Hepatocyte (in vitro differentiated cells): ENCODE results near the gene GIMAP4. TPM values are rescaled to one million over a fixed set of nuclear protein-coding genes. Genes with fewer than 3 reads are reported as not detected.

Experiments
- DNase-seq: peaks from one replicate; pipeline ENCODE4 v3.0.0-alpha.2; 2016; ENCODE audit warnings: low spot score
- H2AFZ ChIP-seq: fragments of 200-600 bp; sonication (generic); 2 replicates; pipeline ENCODE4 v1.6.0; 2016; ENCODE audit warnings: antibody characterized with exemption, mild to moderate bottlenecking
- H3K27ac ChIP-seq: fragments of 200-600 bp; sonication (generic); 2 replicates; pipeline ENCODE4 v1.5.1; 2016; ENCODE audit warnings: mild to moderate bottlenecking
- H3K27me3 ChIP-seq: fragments of 200-600 bp; sonication (generic); 2 replicates; pipeline ENCODE4 v1.6.1; 2016
- H3K36me3 ChIP-seq: fragments of 200-600 bp; sonication (generic); replicated peaks from 2 replicates; pipeline ENCODE4 v1.5.1; 2016; ENCODE audit warnings: low read depth; ENCODE audit not compliant: insufficient read depth
- H3K4me1 ChIP-seq: fragments of 200-600 bp; sonication (generic); 2 replicates; pipeline ENCODE4 v1.5.1; 2016; ENCODE audit warnings: mild to moderate bottlenecking, moderate library complexity; ENCODE audit not compliant: insufficient read depth
- H3K4me2 ChIP-seq: fragments of 200-600 bp; sonication (generic); 2 replicates; pipeline ENCODE4 v1.6.0; 2016
- H3K4me3 ChIP-seq: fragments of 200-600 bp; sonication (generic); 2 replicates; pipeline ENCODE4 v1.5.1; 2016; ENCODE audit warnings: mild to moderate bottlenecking
- H3K79me2 ChIP-seq: fragments of 200-600 bp; sonication (generic); 2 replicates; pipeline ENCODE4 v1.6.0; 2017; ENCODE audit warnings: mild to moderate bottlenecking
- H3K9me2 ChIP-seq: fragments of 200-600 bp; sonication (generic); replicated peaks from 2 replicates; pipeline ENCODE4 v1.6.0; 2017; ENCODE audit warnings: mild to moderate bottlenecking; ENCODE audit not compliant: insufficient read depth
- H3K9me3 ChIP-seq: fragments of 200-600 bp; sonication (generic); 2 replicates; pipeline ENCODE4 v1.5.1; 2016; ENCODE audit warnings: low read depth, mild to moderate bottlenecking
- H4K20me1 ChIP-seq: fragments of 200-600 bp; sonication (generic); 2 replicates; pipeline ENCODE4 v1.6.0; 2016; ENCODE audit warnings: mild to moderate bottlenecking; ENCODE audit not compliant: insufficient read depth, poor library complexity, severe bottlenecking
- CTCF ChIP-seq: fragments of 200-600 bp; sonication (generic); IDR thresholded peaks from 2 replicates; pipeline ENCODE4 v1.5.1; 2016; ENCODE audit warnings: antibody characterized with exemption, mild to moderate bottlenecking; ENCODE audit not compliant: poor library complexity
- EZH2 ChIP-seq: fragments of 200-600 bp; sonication (generic); IDR thresholded peaks from 2 replicates; pipeline ENCODE4 v1.6.1; 2016; ENCODE audit warnings: antibody characterized with exemption, mild to moderate bottlenecking, borderline replicate concordance
- EZH2phosphoT487 ChIP-seq: fragments of 200-600 bp; sonication (generic); IDR thresholded peaks from one replicate; pipeline ENCODE4 v1.6.1; 2018; ENCODE audit warnings: antibody characterized with exemption, mild to moderate bottlenecking, low read depth, moderate library complexity; ENCODE audit not compliant: unreplicated experiment, severe bottlenecking
- WGBS: methylation state at CpG from one replicate; pipeline ENCODE4 v1.1.6; 2016; ENCODE audit warnings: low lambda C conversion rate; ENCODE audit errors: missing lambda C conversion rate; 5-methylcytosine and 5-hydroxymethylcytosine counted together
- polyA plus RNA-seq: library from polyadenylated mRNA; unstranded; fragments of >200 nt; fragmentation: Nextera tagmentation; extraction: Ambion mirVana; gene quantifications from 2 replicates; pipeline ENCODE4 v1.2.1, GENCODE V29; 2016
- total RNA-seq: library from RNA; depleted of rRNA; stranded (reverse); fragments of >200 nt; gene quantifications from 2 replicates; pipeline ENCODE4 v1.2.3, GENCODE V29; 2014

The GIMAP4 gene
- total and polyA plus RNA-seq, 2 experiments from 2014 or later = 0.63 TPM; not detected in 1

- H3K36me3 ChIP-seq = no peaks in the 10 kb centered on the region
- TF ChIP-seq CTCF = no peak
- no peak for TF ChIP-seq EZH2phosphoT487
- TF ChIP-seq EZH2 = no peak
- H3K9me2 ChIP-seq = no peaks in the 10 kb centered on the region
- no peak overlapping the region for H3K4me3 ChIP-seq
- no peaks in the 10 kb centered on the region for H3K27me3 ChIP-seq
- no peak overlapping the region for H3K4me2 ChIP-seq
- no peaks in the 10 kb centered on the region for H3K4me1 ChIP-seq
- WGBS = 72% methylated on average over 1 of the region's 1 CpG
- DNase-seq = no peak
- no peaks in the 10 kb centered on the region for H4K20me1 ChIP-seq
- H3K9me3 ChIP-seq = no peaks in the 10 kb centered on the region
- H2AFZ ChIP-seq = no peak overlapping the region
- no peak overlapping the region for H3K27ac ChIP-seq
- H3K79me2 ChIP-seq = no peaks in the 10 kb centered on the region
Observed at GRCh38 chr7:150566572-150566971, 618 bp upstream of the GIMAP4 start.

- no peak overlapping the region for H3K27ac ChIP-seq
- no peaks in the 10 kb centered on the region for H3K9me3 ChIP-seq
- 77% methylated on average over 3 of the region's 3 CpGs for WGBS
- H3K4me1 ChIP-seq = no peaks in the 10 kb centered on the region
- TF ChIP-seq EZH2 (no peak), CTCF (no peak), EZH2phosphoT487 (no peak)
- no peaks in the 10 kb centered on the region for H3K9me2 ChIP-seq
- H3K36me3 ChIP-seq = no peaks in the 10 kb centered on the region
- no peaks in the 10 kb centered on the region for H3K27me3 ChIP-seq
- no peak overlapping the region for H2AFZ ChIP-seq
- H4K20me1 ChIP-seq = no peaks in the 10 kb centered on the region
- H3K4me3 ChIP-seq = no peak overlapping the region
- H3K79me2 ChIP-seq = no peaks in the 10 kb centered on the region
- no peak overlapping the region for H3K4me2 ChIP-seq
- no peak for DNase-seq
Observed at GRCh38 chr7:150567871-150568301, 696 bp downstream of the GIMAP4 start.

GRCh38 chr7:150568714-150569113 is 1.5 kb downstream of the GIMAP4 start:
- H2AFZ ChIP-seq = no peak overlapping the region
- H3K79me2 ChIP-seq = no peaks in the 10 kb centered on the region
- no peaks in the 10 kb centered on the region for H3K27me3 ChIP-seq
- H3K9me3 ChIP-seq = no peaks in the 10 kb centered on the region
- H3K9me2 ChIP-seq = no peaks in the 10 kb centered on the region
- H3K4me1 ChIP-seq = no peaks in the 10 kb centered on the region
- H3K36me3 ChIP-seq = no peaks in the 10 kb centered on the region
- no peak overlapping the region for H3K27ac ChIP-seq
- H3K4me2 ChIP-seq = no peak overlapping the region
- WGBS = 65% methylated on average over 2 of the region's 2 CpGs
- TF ChIP-seq EZH2phosphoT487 (no peak), CTCF (no peak), EZH2 (no peak)
- H3K4me3 ChIP-seq = no peak overlapping the region
- H4K20me1 ChIP-seq = no peaks in the 10 kb centered on the region
- DNase-seq = no peak
